ENCODE results near the gene CERS3. TPM values are rescaled to one million over a fixed set of nuclear protein-coding genes. Genes with fewer than 3 reads are reported as not detected.

CERS3 gene
- total and polyA plus RNA-seq, 2 experiments from 2014 or later = not detected

GRCh38 chr15:100393008-100393407 is 135.7 kb downstream of the CERS3 start:
- Histone ChIP-seq H3K27ac (no peak overlapping the region), H3K27me3 (no peaks in the 10 kb centered on the region), H3K36me3 (no peaks in the 10 kb centered on the region), H3K4me1 (ENCODE audit: low read depth) (no peaks in the 10 kb centered on the region), H3K9me3 (ENCODE audit: low read depth) (no peaks in the 10 kb centered on the region), H3K4me3 (no peak overlapping the region)
- no peak for DNase-seq (ENCODE audit: low read depth in 1 of 2, low spot score in 1 of 2)
- TF ChIP-seq CTCF (IDR thresholded peaks at IDR 0.05; ENCODE audit: low read depth, low read length) = no peak

- H3K9me3 ChIP-seq (ENCODE audit: low read depth) = no peaks in the 10 kb centered on the region
- DNase-seq (ENCODE audit: low read depth in 1 of 2, low spot score in 1 of 2) = no peak
- TF ChIP-seq CTCF (IDR thresholded peaks at IDR 0.05; ENCODE audit: low read depth, low read length) = no peak
Observed at GRCh38 chr15:100385300-100386050, 143.3 kb downstream of the CERS3 start.

GRCh38 chr15:100384108-100384410 is 144.7 kb downstream of the CERS3 start:
- TF ChIP-seq CTCF (IDR thresholded peaks at IDR 0.05; ENCODE audit: low read depth, low read length) = no peak
- no peaks in the 10 kb centered on the region for H3K4me1 ChIP-seq (ENCODE audit: low read depth)
- no peak overlapping the region for H3K4me3 ChIP-seq
- no peak for DNase-seq (ENCODE audit: low read depth in 1 of 2, low spot score in 1 of 2)
- no peaks in the 10 kb centered on the region for H3K27me3 ChIP-seq
- H3K27ac ChIP-seq = no peak overlapping the region
- no peaks in the 10 kb centered on the region for H3K36me3 ChIP-seq
- no peaks in the 10 kb centered on the region for H3K9me3 ChIP-seq (ENCODE audit: low read depth)

More at GRCh38 chr15:100385300-100386050, 143.3 kb downstream of the CERS3 start:
- H3K27ac ChIP-seq = no peak overlapping the region
- no peaks in the 10 kb centered on the region for H3K4me1 ChIP-seq (ENCODE audit: low read depth)
- H3K36me3 ChIP-seq = no peaks in the 10 kb centered on the region
- H3K4me3 ChIP-seq = no peak overlapping the region
- no peaks in the 10 kb centered on the region for H3K27me3 ChIP-seq

- Histone ChIP-seq H3K9me3 (ENCODE audit: low read depth) (no peaks in the 10 kb centered on the region), H3K4me1 (ENCODE audit: low read depth) (no peaks in the 10 kb centered on the region), H3K4me3 (no peak overlapping the region), H3K36me3 (no peaks in the 10 kb centered on the region), H3K27me3 (no peaks in the 10 kb centered on the region), H3K27ac (no peak overlapping the region)
- peak; percentile 48 for TF ChIP-seq CTCF (IDR thresholded peaks at IDR 0.05; ENCODE audit: low read depth, low read length)
- peak; percentile 8 to 52 for DNase-seq (ENCODE audit: low read depth in 1 of 2, low spot score in 1 of 2)
Observed at GRCh38 chr15:100383302-100384107, 145.2 kb downstream of the CERS3 start.

- H3K4me1 ChIP-seq (ENCODE audit: low read depth) = no peaks in the 10 kb centered on the region
- no peak overlapping the region for H3K4me3 ChIP-seq
- peaks cover 38% of the 10 kb centered on the region for H3K27me3 ChIP-seq
- no peak for TF ChIP-seq CTCF (IDR thresholded peaks at IDR 0.05; ENCODE audit: low read depth, low read length)
- DNase-seq (ENCODE audit: low read depth in 1 of 2, low spot score in 1 of 2) = no peak
- H3K9me3 ChIP-seq (ENCODE audit: low read depth) = no peaks in the 10 kb centered on the region
- no peak overlapping the region for H3K27ac ChIP-seq
- H3K36me3 ChIP-seq = no peaks in the 10 kb centered on the region
Observed at GRCh38 chr15:100373942-100374341, 154.8 kb downstream of the CERS3 start.

Data from cardiac muscle cell (in vitro differentiated cells and primary cell).